Hepatocyte (in vitro differentiated cells): ENCODE results near the gene PCYT2. TPM values are rescaled to one million over a fixed set of nuclear protein-coding genes. Genes with fewer than 3 reads are reported as not detected.

Source experiments
- DNase-seq: peaks from one replicate; pipeline ENCODE4 v3.0.0-alpha.2; 2016; ENCODE audit warnings: low spot score
- H2AFZ ChIP-seq: fragments of 200-600 bp; sonication (generic); 2 replicates; pipeline ENCODE4 v1.6.0; 2016; ENCODE audit warnings: antibody characterized with exemption, mild to moderate bottlenecking
- H3K27ac ChIP-seq: fragments of 200-600 bp; sonication (generic); 2 replicates; pipeline ENCODE4 v1.5.1; 2016; ENCODE audit warnings: mild to moderate bottlenecking
- H3K27me3 ChIP-seq: fragments of 200-600 bp; sonication (generic); 2 replicates; pipeline ENCODE4 v1.6.1; 2016
- H3K36me3 ChIP-seq: fragments of 200-600 bp; sonication (generic); replicated peaks from 2 replicates; pipeline ENCODE4 v1.5.1; 2016; ENCODE audit warnings: low read depth; ENCODE audit not compliant: insufficient read depth
- H3K4me1 ChIP-seq: fragments of 200-600 bp; sonication (generic); 2 replicates; pipeline ENCODE4 v1.5.1; 2016; ENCODE audit warnings: mild to moderate bottlenecking, moderate library complexity; ENCODE audit not compliant: insufficient read depth
- H3K4me2 ChIP-seq: fragments of 200-600 bp; sonication (generic); 2 replicates; pipeline ENCODE4 v1.6.0; 2016
- H3K4me3 ChIP-seq: fragments of 200-600 bp; sonication (generic); 2 replicates; pipeline ENCODE4 v1.5.1; 2016; ENCODE audit warnings: mild to moderate bottlenecking
- H3K79me2 ChIP-seq: fragments of 200-600 bp; sonication (generic); 2 replicates; pipeline ENCODE4 v1.6.0; 2017; ENCODE audit warnings: mild to moderate bottlenecking
- H3K9me2 ChIP-seq: fragments of 200-600 bp; sonication (generic); replicated peaks from 2 replicates; pipeline ENCODE4 v1.6.0; 2017; ENCODE audit warnings: mild to moderate bottlenecking; ENCODE audit not compliant: insufficient read depth
- H3K9me3 ChIP-seq: fragments of 200-600 bp; sonication (generic); 2 replicates; pipeline ENCODE4 v1.5.1; 2016; ENCODE audit warnings: low read depth, mild to moderate bottlenecking
- H4K20me1 ChIP-seq: fragments of 200-600 bp; sonication (generic); 2 replicates; pipeline ENCODE4 v1.6.0; 2016; ENCODE audit warnings: mild to moderate bottlenecking; ENCODE audit not compliant: insufficient read depth, poor library complexity, severe bottlenecking
- CTCF ChIP-seq: fragments of 200-600 bp; sonication (generic); IDR thresholded peaks from 2 replicates; pipeline ENCODE4 v1.5.1; 2016; ENCODE audit warnings: antibody characterized with exemption, mild to moderate bottlenecking; ENCODE audit not compliant: poor library complexity
- EZH2 ChIP-seq: fragments of 200-600 bp; sonication (generic); IDR thresholded peaks from 2 replicates; pipeline ENCODE4 v1.6.1; 2016; ENCODE audit warnings: antibody characterized with exemption, mild to moderate bottlenecking, borderline replicate concordance
- EZH2phosphoT487 ChIP-seq: fragments of 200-600 bp; sonication (generic); IDR thresholded peaks from one replicate; pipeline ENCODE4 v1.6.1; 2018; ENCODE audit warnings: antibody characterized with exemption, mild to moderate bottlenecking, low read depth, moderate library complexity; ENCODE audit not compliant: unreplicated experiment, severe bottlenecking
- WGBS: methylation state at CpG from one replicate; pipeline ENCODE4 v1.1.6; 2016; ENCODE audit warnings: low lambda C conversion rate; ENCODE audit errors: missing lambda C conversion rate; 5-methylcytosine and 5-hydroxymethylcytosine counted together
- polyA plus RNA-seq: library from polyadenylated mRNA; unstranded; fragments of >200 nt; fragmentation: Nextera tagmentation; extraction: Ambion mirVana; gene quantifications from 2 replicates; pipeline ENCODE4 v1.2.1, GENCODE V29; 2016
- total RNA-seq: library from RNA; depleted of rRNA; stranded (reverse); fragments of >200 nt; gene quantifications from 2 replicates; pipeline ENCODE4 v1.2.3, GENCODE V29; 2014

The PCYT2 gene
- total and polyA plus RNA-seq, 2 experiments from 2014 or later, result 84.7 to 126 TPM

DNA sequence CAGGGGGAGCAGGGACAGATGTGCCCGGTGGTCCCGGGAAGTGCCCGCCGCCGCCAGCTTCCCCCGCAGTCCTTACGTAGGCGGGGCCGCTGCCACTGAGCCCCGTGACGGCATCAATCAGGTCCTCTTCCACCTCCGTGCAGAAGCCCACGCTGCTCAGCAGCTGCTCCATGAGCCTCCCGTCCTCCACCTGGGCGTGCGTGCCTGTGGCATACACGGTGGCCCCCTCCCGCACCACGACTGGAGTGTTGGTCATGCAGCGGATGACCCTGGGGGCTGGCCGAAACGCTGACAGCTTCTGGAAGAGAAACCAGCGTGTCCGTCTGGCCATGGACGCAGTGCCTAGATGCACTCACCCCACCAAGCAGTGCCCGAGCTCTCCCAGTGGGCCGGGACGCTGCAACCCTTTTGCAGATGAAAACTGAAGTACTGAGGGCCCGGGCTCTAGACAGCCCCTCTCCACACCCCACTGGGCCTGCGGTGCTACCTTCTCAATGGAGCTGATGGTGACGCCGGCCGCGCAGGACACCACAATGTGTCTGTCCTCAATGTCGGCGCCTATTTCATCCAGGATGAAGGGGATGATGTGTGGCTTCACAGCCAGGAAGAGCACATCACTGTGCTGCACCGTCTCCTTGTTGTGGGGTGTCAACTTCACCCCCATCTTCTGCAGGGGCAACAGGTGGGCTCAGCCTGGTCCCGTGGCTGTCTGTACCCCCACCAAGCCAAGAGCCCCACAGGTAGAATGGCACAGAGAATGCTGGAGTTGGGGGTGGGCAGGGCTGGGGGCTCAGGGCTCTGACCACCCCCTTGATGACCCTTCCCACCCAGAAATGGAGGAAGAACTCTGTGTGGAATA, 23.9 kb upstream of the PCYT2 start:
- 96% methylated on average over 32 of the region's 38 CpGs for WGBS
- Histone ChIP-seq H4K20me1 (no peaks in the 10 kb centered on the region), H3K9me2 (no peaks in the 10 kb centered on the region), H3K79me2 (peaks cover 15% of the 10 kb centered on the region), H3K4me3 (no peak overlapping the region), H3K9me3 (no peaks in the 10 kb centered on the region), H3K36me3 (no peaks in the 10 kb centered on the region), H3K27me3 (no peaks in the 10 kb centered on the region), H3K4me1 (peaks cover 7% of the 10 kb centered on the region), H2AFZ (no peak overlapping the region), H3K4me2 (peak overlapping the region; percentile 97), H3K27ac (no peak overlapping the region)
- TF ChIP-seq EZH2phosphoT487, result no peak
- no peak for TF ChIP-seq EZH2
- no peak for TF ChIP-seq CTCF
- DNase-seq, result no peak

- 91% methylated on average over 23 of the region's 23 CpGs for WGBS
- Histone ChIP-seq H2AFZ (no peak overlapping the region), H3K4me3 (no peak overlapping the region), H3K36me3 (no peaks in the 10 kb centered on the region), H3K4me1 (peaks cover 7% of the 10 kb centered on the region), H3K9me2 (no peaks in the 10 kb centered on the region), H3K79me2 (peaks cover 15% of the 10 kb centered on the region), H3K27me3 (no peaks in the 10 kb centered on the region), H3K27ac (no peak overlapping the region), H3K9me3 (no peaks in the 10 kb centered on the region), H4K20me1 (no peaks in the 10 kb centered on the region), H3K4me2 (no peak overlapping the region)
- DNase-seq, result no peak
- TF ChIP-seq CTCF, result no peak
Measured at GRCh38 chr17:81934098-81934757, 23.0 kb upstream of the PCYT2 start.

DNA sequence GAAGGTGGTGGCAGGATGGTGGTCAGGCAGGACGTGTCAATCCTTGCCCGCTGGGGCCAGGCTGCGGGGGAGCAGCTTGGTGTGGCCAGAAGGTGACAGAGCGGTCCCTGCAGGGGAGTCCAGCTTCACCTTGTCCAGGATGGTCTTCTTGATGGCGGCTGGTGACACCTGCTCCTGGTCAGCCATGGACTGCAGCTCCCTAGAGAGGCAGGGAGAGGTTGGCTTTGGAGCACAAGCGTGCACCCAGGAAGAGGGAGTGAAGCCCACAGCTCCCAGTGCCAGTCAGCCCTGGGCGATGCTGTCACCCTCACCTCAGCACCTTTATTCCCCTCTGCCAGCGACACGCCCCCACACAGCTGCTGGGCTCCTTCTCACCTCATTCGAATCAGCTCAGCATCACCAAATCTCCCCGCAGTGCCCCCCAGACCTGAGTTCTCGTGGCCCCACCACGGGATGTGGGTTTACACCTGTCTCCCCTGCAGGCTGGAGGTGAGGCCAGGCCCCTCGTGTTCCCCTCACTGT, 22.0 kb upstream of the PCYT2 start:
- Histone ChIP-seq H3K27ac (no peak overlapping the region), H2AFZ (no peak overlapping the region), H3K4me2 (no peak overlapping the region), H3K27me3 (no peaks in the 10 kb centered on the region), H4K20me1 (no peaks in the 10 kb centered on the region), H3K36me3 (no peaks in the 10 kb centered on the region), H3K4me1 (peaks cover 17% of the 10 kb centered on the region), H3K9me3 (no peaks in the 10 kb centered on the region), H3K4me3 (no peak overlapping the region), H3K9me2 (no peaks in the 10 kb centered on the region), H3K79me2 (peaks cover 15% of the 10 kb centered on the region)
- DNase-seq, result no peak
- 95% methylated on average over 14 of the region's 14 CpGs for WGBS
- TF ChIP-seq EZH2 (no peak), EZH2phosphoT487 (no peak), CTCF (no peak)
